Epithelial cell of proximal tubule (primary cell): ENCODE results near the gene ACKR3. TPM values are rescaled to one million over a fixed set of nuclear protein-coding genes. Genes with fewer than 3 reads are reported as not detected.

Experiments used
- DNase-seq: peaks from one replicate; pipeline ENCODE4 v3.0.0-alpha.2; 2011; ENCODE audit warnings: low read depth
- H3K4me3 ChIP-seq: 2 replicates; pipeline ENCODE4 v1.5.1; 2011; ENCODE audit warnings: low read depth, mild to moderate bottlenecking, low read length
- CTCF ChIP-seq: conservative IDR thresholded peaks from 2 replicates; pipeline ENCODE4 v1.5.1; 2012; ENCODE audit warnings: low read depth, mild to moderate bottlenecking, low read length
- total RNA-seq: library from RNA; depleted of rRNA; stranded (reverse); fragments of >200 nt; gene quantifications from 2 replicates; pipeline ENCODE4 v1.2.3, GENCODE V29; 2015

The ACKR3 gene
- total RNA-seq, 1 donor from 2014 or later = not detected

- no peak overlapping the region for H3K4me3 ChIP-seq
- TF ChIP-seq CTCF = no peak
- no peak for DNase-seq
Observed at GRCh38 chr2:236577481-236578410, 8.1 kb downstream of the ACKR3 start.

DNA sequence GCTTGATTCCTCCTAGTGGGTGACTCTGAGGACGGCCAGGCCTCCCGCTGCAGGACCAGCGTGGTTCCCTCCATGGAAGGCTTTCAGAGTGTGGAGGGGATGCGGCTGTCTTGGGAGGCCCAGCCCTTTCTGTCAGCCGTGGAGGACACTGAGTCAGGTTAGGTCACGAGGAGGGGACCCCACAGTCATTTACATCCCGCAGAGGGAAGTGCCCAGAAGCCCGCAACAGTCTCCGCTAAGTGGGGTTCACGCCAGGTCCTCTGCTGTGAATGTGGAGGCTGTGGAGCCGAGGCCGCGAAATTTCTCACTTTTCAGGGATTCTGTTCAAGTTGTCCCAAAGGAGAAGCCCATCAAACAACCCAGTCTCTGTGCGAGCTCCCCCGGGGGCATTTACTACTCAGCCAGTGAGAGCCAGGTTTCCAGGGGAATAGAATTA lies 8.8 kb downstream of the ACKR3 start:
- DNase-seq = no peak
- TF ChIP-seq CTCF = no peak
- no peak overlapping the region for H3K4me3 ChIP-seq

DNA sequence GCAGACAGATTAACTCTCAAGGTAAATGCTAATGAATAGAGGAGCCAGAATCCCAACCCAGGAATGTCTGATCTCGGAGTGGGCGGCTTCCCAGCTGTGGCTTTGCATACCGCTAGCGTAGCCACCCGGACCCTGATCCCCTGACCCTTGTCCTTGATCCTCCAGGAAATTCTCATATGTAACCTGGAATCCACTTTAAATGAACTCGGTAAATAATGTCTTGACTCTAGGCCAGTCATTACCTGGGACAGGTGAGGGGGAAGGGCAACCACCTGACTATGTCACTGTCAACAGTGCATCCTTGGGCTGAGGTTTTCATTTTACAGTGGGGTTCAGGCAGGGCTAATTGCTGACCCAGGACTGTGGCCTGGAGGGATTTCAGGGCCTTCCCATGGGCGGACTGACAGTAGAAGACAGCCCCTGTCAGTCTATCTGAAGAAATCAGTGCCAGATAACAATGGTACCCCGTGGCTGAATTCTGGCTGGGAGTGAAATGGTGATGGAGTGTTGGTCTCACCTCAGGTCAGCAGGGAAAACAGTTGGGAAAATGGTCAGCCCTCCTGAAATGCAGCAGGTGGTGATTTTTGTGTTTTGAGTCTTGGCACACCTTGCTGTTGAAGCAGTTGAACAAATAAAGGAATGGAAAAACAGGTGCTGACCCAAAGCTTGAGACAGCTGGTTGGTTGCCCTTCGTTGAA lies 9.6 kb downstream of the ACKR3 start:
- no peak for TF ChIP-seq CTCF
- DNase-seq = no peak
- H3K4me3 ChIP-seq = no peak overlapping the region

DNA sequence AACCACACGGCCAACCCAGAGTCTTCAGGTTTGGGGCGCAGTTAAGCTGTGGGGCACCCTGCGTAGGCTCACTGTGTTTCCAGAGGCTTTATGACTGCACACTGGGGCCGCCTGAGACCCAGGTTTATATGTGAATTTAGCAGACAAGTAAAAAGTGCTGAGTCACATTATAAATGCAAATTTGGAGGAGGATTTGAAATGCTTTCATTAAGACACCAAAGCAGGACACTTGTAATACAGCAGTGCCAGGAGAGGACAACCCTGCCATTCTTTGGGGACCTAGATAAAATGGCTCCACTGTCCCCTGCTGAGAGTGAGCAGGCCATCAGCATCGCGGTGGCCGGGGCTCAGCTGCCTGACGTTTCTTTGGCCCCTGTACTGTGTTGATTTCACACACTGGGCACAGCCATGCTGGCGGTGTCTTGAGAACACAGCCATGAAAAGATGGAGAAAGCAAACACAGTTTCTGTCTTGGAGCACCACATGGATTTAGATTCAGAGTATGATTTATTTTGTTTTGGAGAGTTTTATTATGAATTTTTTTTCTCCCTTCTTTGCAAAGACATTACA lies 10.2 kb downstream of the ACKR3 start:
- H3K4me3 ChIP-seq = no peak overlapping the region
- no peak for DNase-seq
- no peak for TF ChIP-seq CTCF

DNA sequence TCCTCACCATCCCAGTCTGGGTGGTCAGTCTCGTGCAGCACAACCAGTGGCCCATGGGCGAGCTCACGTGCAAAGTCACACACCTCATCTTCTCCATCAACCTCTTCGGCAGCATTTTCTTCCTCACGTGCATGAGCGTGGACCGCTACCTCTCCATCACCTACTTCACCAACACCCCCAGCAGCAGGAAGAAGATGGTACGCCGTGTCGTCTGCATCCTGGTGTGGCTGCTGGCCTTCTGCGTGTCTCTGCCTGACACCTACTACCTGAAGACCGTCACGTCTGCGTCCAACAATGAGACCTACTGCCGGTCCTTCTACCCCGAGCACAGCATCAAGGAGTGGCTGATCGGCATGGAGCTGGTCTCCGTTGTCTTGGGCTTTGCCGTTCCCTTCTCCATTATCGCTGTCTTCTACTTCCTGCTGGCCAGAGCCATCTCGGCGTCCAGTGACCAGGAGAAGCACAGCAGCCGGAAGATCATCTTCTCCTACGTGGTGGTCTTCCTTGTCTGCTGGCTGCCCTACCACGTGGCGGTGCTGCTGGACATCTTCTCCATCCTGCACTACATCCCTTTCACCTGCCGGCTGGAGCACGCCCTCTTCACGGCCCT lies 11.2 kb downstream of the ACKR3 start:
- no peak for TF ChIP-seq CTCF
- DNase-seq = no peak
- H3K4me3 ChIP-seq = no peak overlapping the region

GRCh38 chr2:236581546-236581945 lies 11.9 kb downstream of the ACKR3 start:
- no peak for DNase-seq
- TF ChIP-seq CTCF = no peak
- H3K4me3 ChIP-seq = no peak overlapping the region
